PC-9 (cell line): ENCODE data around the gene OAS1. TPM values are rescaled to one million over a fixed set of nuclear protein-coding genes. Genes with fewer than 3 reads are reported as not detected.

Source experiments
- BruUV-seq: library from RNA; stranded (reverse); fragments of 400-500 nt; replicated peaks from 2 replicates; lab custom pipeline; 2021; lab: Mats Ljungman, UMichigan
- CTCF ChIA-PET: fragments of 300-600 bp; sonication (Branson Sonifier 250); formaldehyde crosslinking; loops from one replicate; lab custom pipeline; 2022; ENCODE audit warnings: antibody characterized with exemption; lab: Charles Lee
- POLR2A ChIA-PET: fragments of 300-600 bp; sonication (Branson Sonifier 250); formaldehyde crosslinking; loops from one replicate; lab custom pipeline; 2022; ENCODE audit warnings: antibody characterized with exemption; ENCODE audit not compliant: unreplicated experiment; lab: Charles Lee
- DNase-seq, 2 experiments: peaks; one replicate each; pipeline versions ENCODE4 v3.0.0 to v3.0.0-alpha.2; 2015 to 2022; ENCODE audit warnings: mixed read lengths in 1 of 2
- H2AFZ ChIP-seq: fragments of 200-600 bp; sonication (generic); 2 replicates; pipeline ENCODE4 v1.8.1; 2017; ENCODE audit warnings: antibody characterized with exemption
- H3F3A ChIP-seq: fragments of 200-600 bp; sonication (generic); 2 replicates; pipeline ENCODE4 v1.8.1; 2017; ENCODE audit warnings: antibody characterized with exemption, mild to moderate bottlenecking, low read depth; ENCODE audit not compliant: insufficient read depth
- H3K27ac ChIP-seq: fragments of 200-600 bp; sonication (generic); 2 replicates; pipeline ENCODE4 v1.6.1; 2016; ENCODE audit warnings: mixed run types
- H3K27me3 ChIP-seq: fragments of 200-600 bp; sonication (generic); 2 replicates; pipeline ENCODE4 v1.6.1; 2016; ENCODE audit warnings: low read depth, mixed run types; ENCODE audit not compliant: insufficient read depth
- H3K36me3 ChIP-seq: fragments of 200-600 bp; sonication (generic); 2 replicates; pipeline ENCODE4 v1.6.1; 2016; ENCODE audit warnings: low read depth, mixed run types
- H3K4me1 ChIP-seq: fragments of 200-600 bp; sonication (generic); replicated peaks from 2 replicates; pipeline ENCODE4 v1.6.1; 2016; ENCODE audit warnings: mixed run types; ENCODE audit not compliant: insufficient read depth
- H3K4me2 ChIP-seq: fragments of 200-600 bp; sonication (generic); 2 replicates; pipeline ENCODE4 v1.6.1; 2017; ENCODE audit warnings: mixed run types
- H3K4me3 ChIP-seq: fragments of 200-600 bp; sonication (generic); 2 replicates; pipeline ENCODE4 v1.6.1; 2016; ENCODE audit warnings: mixed run types
- H3K79me2 ChIP-seq: fragments of 200-600 bp; sonication (generic); 2 replicates; pipeline ENCODE4 v1.6.1; 2017; ENCODE audit warnings: low read depth, mixed run types
- H3K9me2 ChIP-seq: fragments of 200-600 bp; sonication (generic); 2 replicates; pipeline ENCODE4 v1.8.1; 2017; ENCODE audit warnings: mild to moderate bottlenecking; ENCODE audit not compliant: insufficient read depth
- H3K9me3 ChIP-seq: fragments of 200-600 bp; sonication (generic); 2 replicates; pipeline ENCODE4 v1.8.1; 2016; ENCODE audit warnings: low read depth; ENCODE audit not compliant: insufficient read depth
- H4K20me1 ChIP-seq: fragments of 200-600 bp; sonication (generic); 2 replicates; pipeline ENCODE4 v1.8.1; 2017; ENCODE audit not compliant: insufficient read depth
- CTCF ChIP-seq: fragments of 200-600 bp; sonication (generic); conservative IDR thresholded peaks from 2 replicates; pipeline ENCODE4 v1.6.1; 2017; ENCODE audit warnings: mixed run types, antibody characterized with exemption, mild to moderate bottlenecking, moderate library complexity
- EZH2 ChIP-seq: fragments of 200-600 bp; sonication (generic); IDR thresholded peaks from 2 replicates; pipeline ENCODE4 v1.8.0; 2017; ENCODE audit warnings: antibody characterized with exemption, low read depth
- intact Hi-C: fragments of 100-400 bp; cut with micrococcal nuclease; formaldehyde crosslinking; loops from one replicate; pipeline ENCODE4 v1.10.0; 2022; ENCODE audit not compliant: unreplicated experiment
- total RNA-seq: library from RNA; stranded (reverse); gene quantifications from 2 replicates; pipeline ENCODE4 v1.2.3, GENCODE V29; 2021

The OAS1 gene
- total RNA-seq, 1 experiment from 2014 or later = 18.8 TPM

- Histone ChIP-seq H3K36me3 (no peaks in the 10 kb centered on the region), H3K79me2 (no peaks in the 10 kb centered on the region), H3K4me3 (no peak overlapping the region), H4K20me1 (no peaks in the 10 kb centered on the region), H3K9me3 (no peaks in the 10 kb centered on the region), H3F3A (no peaks in the 10 kb centered on the region), H3K4me1 (no peaks in the 10 kb centered on the region), H3K4me2 (no peak overlapping the region), H2AFZ (no peak overlapping the region), H3K9me2 (no peaks in the 10 kb centered on the region), H3K27ac (no peak overlapping the region), H3K27me3 (peaks cover 78% of the 10 kb centered on the region)
- DNase-seq = peak in 1 of 2 experiments; percentile 7
- no peak for TF ChIP-seq CTCF
- no peak for TF ChIP-seq EZH2
- no TSS peak for BruUV-seq
- ChIA-PET POLR2A (no interaction called here), CTCF (no interaction called here)
- intact Hi-C loops = no loop called here
Observed at GRCh38 chr12:112875608-112876007, 31.2 kb upstream of the OAS1 start.

- H3K27me3 ChIP-seq = peaks cover 84% of the 10 kb centered on the region
- H2AFZ ChIP-seq = no peak overlapping the region
- H3K4me3 ChIP-seq = no peak overlapping the region
- H3K79me2 ChIP-seq = no peaks in the 10 kb centered on the region
- no peaks in the 10 kb centered on the region for H3K36me3 ChIP-seq
- no peaks in the 10 kb centered on the region for H3F3A ChIP-seq
- H3K9me3 ChIP-seq = no peaks in the 10 kb centered on the region
- intact Hi-C loops = no loop called here
- no peak for DNase-seq
- no peak overlapping the region for H3K27ac ChIP-seq
- no peak overlapping the region for H3K4me2 ChIP-seq
- H3K4me1 ChIP-seq = no peaks in the 10 kb centered on the region
- H3K9me2 ChIP-seq = no peaks in the 10 kb centered on the region
- CTCF ChIA-PET = no interaction called here
- no peak for TF ChIP-seq EZH2
- no peak for TF ChIP-seq CTCF
- POLR2A ChIA-PET = no interaction called here
- no TSS peak for BruUV-seq
- H4K20me1 ChIP-seq = no peaks in the 10 kb centered on the region
Observed at GRCh38 chr12:112876506-112876905, 30.3 kb upstream of the OAS1 start.

- no peaks in the 10 kb centered on the region for H3F3A ChIP-seq
- H3K36me3 ChIP-seq = no peaks in the 10 kb centered on the region
- intact Hi-C loops = no loop called here
- H3K4me1 ChIP-seq = no peaks in the 10 kb centered on the region
- H3K9me2 ChIP-seq = no peaks in the 10 kb centered on the region
- H3K4me3 ChIP-seq = no peak overlapping the region
- H3K27ac ChIP-seq = no peak overlapping the region
- POLR2A ChIA-PET = no interaction called here
- H4K20me1 ChIP-seq = no peaks in the 10 kb centered on the region
- H3K27me3 ChIP-seq = peaks cover 86% of the 10 kb centered on the region
- H3K9me3 ChIP-seq = no peaks in the 10 kb centered on the region
- TF ChIP-seq CTCF = no peak
- no peak for TF ChIP-seq EZH2
- BruUV-seq = no TSS peak
- CTCF ChIA-PET = no interaction called here
- DNase-seq = no peak
- no peak overlapping the region for H2AFZ ChIP-seq
- H3K4me2 ChIP-seq = no peak overlapping the region
- H3K79me2 ChIP-seq = no peaks in the 10 kb centered on the region
Observed at GRCh38 chr12:112877006-112877405, 29.8 kb upstream of the OAS1 start.
